ENCODE results near the gene BEND7. TPM values are rescaled to one million over a fixed set of nuclear protein-coding genes. Genes with fewer than 3 reads are reported as not detected.
"Not testable (repeated sequence)": the region's sequence is repeated elsewhere in the genome, so short reads cannot be mapped to it uniquely, and the experiment has no call there.

BEND7 gene
- total RNA-seq, 3 donors from 2014 or later = 9.9 to 19.3 (median 17.7) TPM

DNA sequence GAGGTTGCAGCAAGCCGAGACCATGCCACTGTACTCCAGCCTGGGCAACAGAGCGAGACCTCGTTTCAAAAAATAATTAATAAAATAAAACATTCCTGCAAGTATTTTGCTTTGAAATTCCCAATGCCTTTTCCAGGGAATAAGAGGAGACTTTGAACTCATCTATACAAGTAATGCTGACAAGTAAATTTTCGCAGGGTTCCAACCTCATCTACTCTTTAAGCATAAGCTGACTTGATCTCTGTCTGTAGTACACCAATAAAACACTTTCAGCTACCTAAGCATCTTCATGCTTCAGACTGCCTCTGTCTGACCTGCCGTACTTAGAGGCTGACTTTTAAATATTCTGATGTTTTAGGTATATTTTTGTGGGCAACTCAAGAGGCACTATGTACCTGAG lies 13.7 kb upstream of the BEND7 start:
- DNase-seq (ENCODE audit: low spot score in 2 of 2) = no peak
- Histone ChIP-seq H3K27me3 (no peaks in the 10 kb centered on the region), H3K4me1 (no peaks in the 10 kb centered on the region), H3K27ac (no peak overlapping the region), H3K4me3 (no peak overlapping the region), H3K9me3 (no peaks in the 10 kb centered on the region), H3K36me3 (no peaks in the 10 kb centered on the region)
- TF ChIP-seq, protein P1, sequence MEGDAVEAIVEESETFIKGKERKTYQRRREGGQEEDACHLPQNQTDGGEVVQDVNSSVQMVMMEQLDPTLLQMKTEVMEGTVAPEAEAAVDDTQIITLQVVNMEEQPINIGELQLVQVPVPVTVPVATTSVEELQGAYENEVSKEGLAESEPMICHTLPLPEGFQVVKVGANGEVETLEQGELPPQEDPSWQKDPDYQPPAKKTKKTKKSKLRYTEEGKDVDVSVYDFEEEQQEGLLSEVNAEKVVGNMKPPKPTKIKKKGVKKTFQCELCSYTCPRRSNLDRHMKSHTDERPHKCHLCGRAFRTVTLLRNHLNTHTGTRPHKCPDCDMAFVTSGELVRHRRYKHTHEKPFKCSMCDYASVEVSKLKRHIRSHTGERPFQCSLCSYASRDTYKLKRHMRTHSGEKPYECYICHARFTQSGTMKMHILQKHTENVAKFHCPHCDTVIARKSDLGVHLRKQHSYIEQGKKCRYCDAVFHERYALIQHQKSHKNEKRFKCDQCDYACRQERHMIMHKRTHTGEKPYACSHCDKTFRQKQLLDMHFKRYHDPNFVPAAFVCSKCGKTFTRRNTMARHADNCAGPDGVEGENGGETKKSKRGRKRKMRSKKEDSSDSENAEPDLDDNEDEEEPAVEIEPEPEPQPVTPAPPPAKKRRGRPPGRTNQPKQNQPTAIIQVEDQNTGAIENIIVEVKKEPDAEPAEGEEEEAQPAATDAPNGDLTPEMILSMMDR (IDR thresholded peaks at IDR 0.05) = no peak
- no peak for TF ChIP-seq POLR2A (IDR thresholded peaks at IDR 0.05)
- intact Hi-C loops (cut with DNase I; ENCODE audit: low total_unique reads) = no loop called here

DNA sequence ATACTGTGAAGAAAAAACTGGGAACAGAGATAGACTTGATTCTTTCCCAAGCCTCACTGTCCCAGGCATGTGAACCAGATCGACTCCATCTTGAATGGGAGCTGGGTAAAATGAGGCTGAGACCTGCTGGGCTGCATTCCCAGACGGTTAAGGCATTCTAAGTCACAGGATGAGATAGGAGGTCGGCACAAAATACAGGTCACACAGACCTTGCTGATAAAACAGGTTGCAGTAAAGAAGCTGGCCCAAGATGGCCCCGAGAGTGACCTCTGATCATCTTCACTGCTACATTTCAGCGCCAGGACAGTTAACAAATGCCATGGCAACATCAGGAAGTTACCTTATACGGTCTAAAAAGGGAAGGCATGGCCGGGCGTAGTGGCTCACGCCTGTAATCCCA lies 9.2 kb upstream of the BEND7 start:
- DNase-seq (ENCODE audit: low spot score in 2 of 2); H3K36me3 ChIP-seq; H3K9me3 ChIP-seq; H3K27me3 ChIP-seq; intact Hi-C loops (cut with DNase I; ENCODE audit: low total_unique reads); H3K4me1 ChIP-seq; H3K4me3 ChIP-seq; H3K27ac ChIP-seq: not testable (repeated sequence)

DNA sequence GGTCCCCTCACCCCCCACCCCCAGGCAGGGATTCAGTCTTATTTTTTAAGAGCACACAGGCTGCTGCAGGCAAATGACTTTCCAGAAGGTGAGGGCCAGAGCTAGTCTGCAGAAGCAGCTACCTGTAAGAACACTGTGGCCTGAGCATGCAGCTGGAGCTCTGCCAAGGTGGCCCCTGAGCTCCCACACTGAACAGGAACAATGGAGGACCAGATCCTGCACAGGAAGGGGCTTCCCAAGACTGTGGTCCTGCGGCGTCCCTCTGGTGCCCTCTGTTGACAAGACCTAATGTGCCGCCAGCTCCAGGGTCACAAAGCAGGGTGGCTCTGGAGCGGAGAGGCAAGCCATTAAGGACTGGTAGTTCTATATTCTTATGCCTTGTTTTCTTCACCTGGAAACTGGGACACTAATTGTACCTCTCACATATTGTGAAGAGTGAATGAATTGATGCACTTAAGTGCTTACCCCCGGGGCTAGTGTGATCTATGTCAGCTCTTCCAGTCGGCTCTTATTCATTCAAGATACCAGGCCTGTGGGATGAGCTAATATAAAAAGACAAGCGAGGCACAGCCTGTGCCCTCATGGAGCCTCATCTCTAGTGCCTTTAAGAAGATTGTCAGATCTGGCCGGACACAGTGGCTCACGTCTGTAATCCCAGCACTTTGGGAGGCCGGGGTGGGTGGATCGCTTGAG lies 8.0 kb upstream of the BEND7 start:
- Histone ChIP-seq H3K36me3 (no peaks in the 10 kb centered on the region), H3K9me3 (no peaks in the 10 kb centered on the region), H3K4me1 (no peaks in the 10 kb centered on the region), H3K27ac (no peak overlapping the region), H3K27me3 (no peaks in the 10 kb centered on the region), H3K4me3 (no peak overlapping the region)
- intact Hi-C loops (cut with DNase I; ENCODE audit: low total_unique reads) = no loop called here
- DNase-seq (ENCODE audit: low spot score in 2 of 2) = no peak
- TF ChIP-seq, protein P1 (IDR thresholded peaks at IDR 0.05) = peak in 1 of 3 donors; percentile 17
- no peak for TF ChIP-seq POLR2AphosphoS5 (IDR thresholded peaks at IDR 0.05)

DNA sequence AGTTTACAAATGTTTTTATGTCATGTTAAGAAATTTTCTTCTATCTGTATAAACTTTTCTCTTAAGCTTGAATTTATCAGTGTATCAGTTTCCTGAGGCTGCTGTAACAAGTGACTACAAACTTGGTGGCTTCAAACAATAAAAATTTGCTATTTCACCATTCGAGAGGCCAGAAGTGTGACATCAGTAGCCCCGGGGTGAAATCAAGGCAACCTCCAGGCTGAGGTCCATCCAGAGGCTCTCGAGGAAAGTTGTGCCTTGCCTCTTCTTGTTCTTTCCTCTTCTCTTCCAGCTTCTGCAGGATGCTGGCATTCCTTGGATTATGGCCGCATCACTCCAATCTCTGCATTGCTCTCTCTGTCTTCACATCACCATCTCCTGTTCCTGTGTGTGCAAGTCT lies 6.5 kb upstream of the BEND7 start:
- Histone ChIP-seq H3K4me1 (no peaks in the 10 kb centered on the region), H3K4me3 (no peak overlapping the region), H3K27ac (no peak overlapping the region), H3K9me3 (no peaks in the 10 kb centered on the region), H3K27me3 (no peaks in the 10 kb centered on the region), H3K36me3 (no peaks in the 10 kb centered on the region)
- no peak for DNase-seq (ENCODE audit: low spot score in 2 of 2)
- TF ChIP-seq POLR2AphosphoS5 (IDR thresholded peaks at IDR 0.05) (no peak), POLR2A (IDR thresholded peaks at IDR 0.05) (no peak)
- TF ChIP-seq, protein P1 (IDR thresholded peaks at IDR 0.05) = no peak
- intact Hi-C loops (cut with DNase I; ENCODE audit: low total_unique reads) = no loop called here

DNA sequence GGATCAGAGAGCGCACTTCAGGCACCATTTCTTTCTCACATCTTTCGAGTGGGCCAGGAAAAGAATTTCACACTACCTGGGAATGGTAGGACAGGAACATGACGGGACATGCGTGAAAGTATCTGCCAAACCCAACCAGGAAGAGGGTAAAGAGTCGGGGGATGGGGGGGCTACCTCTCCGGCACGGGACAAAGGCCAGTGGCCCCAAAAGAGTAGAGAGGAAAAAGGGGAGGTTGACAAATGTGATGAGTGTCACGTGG lies 830 bp upstream of the BEND7 start:
- Histone ChIP-seq H3K9me3 (no peaks in the 10 kb centered on the region), H3K27ac (no peak overlapping the region), H3K4me1 (no peaks in the 10 kb centered on the region), H3K36me3 (no peaks in the 10 kb centered on the region), H3K27me3 (no peaks in the 10 kb centered on the region), H3K4me3 (peak overlapping the region; percentile 47 to 94 (median 72))
- TF ChIP-seq POLR2AphosphoS5 (IDR thresholded peaks at IDR 0.05) = no peak
- no peak for TF ChIP-seq POLR2A (IDR thresholded peaks at IDR 0.05)
- TF ChIP-seq, protein P1 (IDR thresholded peaks at IDR 0.05) = no peak
- intact Hi-C loops (cut with DNase I; ENCODE audit: low total_unique reads) = no loop called here
- no peak for DNase-seq (ENCODE audit: low spot score in 2 of 2)
